NOMO-1 (cell line): ENCODE data around the gene GPR61.

Experiments used
- DNase-seq, 2 experiments: peaks; one replicate each; lab custom pipeline; 2025; ENCODE audit not compliant: unreplicated experiment in 2 of 2; lab: John Stamatoyannopoulos, UW

GPR61 gene

DNA sequence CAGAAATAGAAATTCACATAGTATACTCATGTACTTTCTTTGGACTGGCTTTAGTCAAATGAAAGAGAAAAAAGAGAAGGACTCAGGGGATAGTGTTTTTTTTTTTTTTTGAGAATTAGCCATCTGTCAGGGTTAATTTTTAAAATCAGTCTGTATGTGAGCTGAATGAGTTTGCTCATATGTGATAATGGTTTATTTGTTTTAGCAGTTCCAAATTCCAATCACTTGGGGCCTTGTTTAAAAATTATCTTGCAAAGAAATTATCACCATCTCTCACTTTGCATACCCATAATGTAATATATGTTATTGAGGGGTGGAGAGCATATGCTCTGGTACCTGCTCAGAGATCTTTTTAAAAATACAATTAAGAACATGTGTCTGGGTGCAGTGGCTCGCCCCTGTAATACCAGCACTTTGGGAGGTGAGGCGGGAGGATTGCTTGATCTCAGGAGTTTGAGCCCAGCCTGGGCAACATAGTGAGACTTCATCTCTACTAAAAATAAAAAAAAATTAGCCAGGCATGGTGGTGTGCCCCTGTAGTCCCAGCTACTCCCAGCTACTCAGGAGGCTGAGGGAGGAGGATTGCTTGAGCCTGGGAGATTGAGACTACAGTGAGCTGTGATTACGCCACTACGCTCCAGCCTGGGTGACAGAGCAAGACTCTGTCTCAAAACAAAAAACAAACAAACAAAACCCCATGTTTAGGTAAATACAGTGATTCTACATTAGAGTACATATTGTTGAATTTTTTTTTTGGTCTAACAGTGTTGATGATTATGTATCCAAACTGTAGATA lies 28.4 kb downstream of the GPR61 start:
- DNase-seq, result no peak

DNA sequence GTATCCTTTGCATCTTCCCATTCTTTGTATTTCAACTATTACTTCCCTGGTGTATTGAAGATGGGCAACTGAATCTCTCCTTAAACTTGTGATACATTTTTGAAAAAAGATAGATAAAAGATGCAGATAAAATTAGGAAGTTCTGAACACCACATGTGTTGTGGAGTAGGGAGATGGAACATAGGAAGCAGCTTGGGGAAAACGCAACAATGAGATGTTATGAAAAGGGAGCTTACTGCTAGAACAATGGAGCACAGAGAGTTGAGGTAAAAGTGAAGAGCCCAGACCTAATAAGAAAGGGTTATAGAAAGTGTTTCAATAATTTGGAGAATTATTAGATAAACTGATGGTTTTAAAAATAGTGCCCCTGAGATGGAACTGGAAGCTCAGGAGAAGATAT lies 29.7 kb downstream of the GPR61 start:
- DNase-seq, result no peak

DNA sequence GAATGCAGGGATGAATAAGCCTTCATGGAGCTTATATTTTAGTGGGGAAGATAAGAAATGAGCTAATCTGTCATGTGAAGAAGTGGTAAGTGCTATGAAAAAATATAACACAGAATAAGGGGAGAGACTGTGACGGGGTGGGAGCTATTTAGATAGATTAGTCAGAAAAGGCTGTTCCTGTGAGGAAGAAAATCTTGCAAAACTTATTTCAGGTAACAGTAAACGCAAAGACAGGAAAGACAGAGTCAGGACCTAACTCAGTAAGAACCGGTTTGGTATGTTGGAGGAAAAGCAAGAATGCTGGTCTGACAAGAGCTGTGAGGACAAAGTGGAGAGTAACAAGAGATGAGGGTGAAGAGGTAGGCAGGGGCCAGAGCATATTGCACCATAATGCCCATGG lies 30.7 kb downstream of the GPR61 start:
- no peak for DNase-seq

DNA sequence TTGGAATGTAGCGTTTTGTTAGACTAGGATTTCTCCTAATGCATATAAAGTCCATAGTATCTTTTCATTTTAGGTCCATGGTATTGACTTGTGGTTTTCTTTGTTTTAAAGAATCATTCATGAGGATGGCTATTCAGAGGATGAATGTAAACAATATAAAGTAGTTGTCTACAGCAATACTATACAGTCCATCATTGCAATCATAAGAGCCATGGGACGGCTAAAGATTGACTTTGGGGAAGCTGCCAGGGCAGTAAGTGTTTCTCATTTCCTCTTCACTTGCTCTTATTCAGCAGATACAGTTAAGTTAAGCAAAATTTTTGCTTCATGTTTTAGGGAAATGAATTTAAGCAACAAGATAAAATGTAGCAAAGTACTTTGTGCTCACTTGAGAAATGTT lies 34.1 kb downstream of the GPR61 start:
- peak; percentile 28 to 94 for DNase-seq

DNA sequence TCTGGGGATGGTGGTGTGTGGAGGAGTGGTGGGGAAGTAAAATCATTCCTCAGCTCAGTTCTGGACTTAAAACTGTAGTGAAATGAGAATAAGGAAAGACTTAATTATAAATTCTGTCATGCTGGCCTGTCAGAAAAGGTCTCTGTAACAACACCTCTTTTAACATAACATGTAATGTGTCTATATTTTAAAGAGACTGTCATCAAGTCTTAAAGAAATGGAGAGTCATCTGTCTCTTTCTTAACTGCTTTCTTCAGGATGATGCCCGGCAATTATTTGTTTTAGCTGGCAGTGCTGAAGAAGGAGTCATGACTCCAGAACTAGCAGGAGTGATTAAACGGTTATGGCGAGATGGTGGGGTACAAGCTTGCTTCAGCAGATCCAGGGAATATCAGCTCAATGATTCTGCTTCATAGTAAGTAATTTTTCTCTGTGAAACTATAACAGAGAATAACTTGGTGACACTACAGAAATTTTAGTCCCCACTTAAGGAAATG lies 39.3 kb downstream of the GPR61 start:
- no peak for DNase-seq

- no peak for DNase-seq
Measured at GRCh38 chr1:109579491-109579890, 39.8 kb downstream of the GPR61 start.

- no peak for DNase-seq
Measured at GRCh38 chr1:109582021-109582420, 42.3 kb downstream of the GPR61 start.

DNA sequence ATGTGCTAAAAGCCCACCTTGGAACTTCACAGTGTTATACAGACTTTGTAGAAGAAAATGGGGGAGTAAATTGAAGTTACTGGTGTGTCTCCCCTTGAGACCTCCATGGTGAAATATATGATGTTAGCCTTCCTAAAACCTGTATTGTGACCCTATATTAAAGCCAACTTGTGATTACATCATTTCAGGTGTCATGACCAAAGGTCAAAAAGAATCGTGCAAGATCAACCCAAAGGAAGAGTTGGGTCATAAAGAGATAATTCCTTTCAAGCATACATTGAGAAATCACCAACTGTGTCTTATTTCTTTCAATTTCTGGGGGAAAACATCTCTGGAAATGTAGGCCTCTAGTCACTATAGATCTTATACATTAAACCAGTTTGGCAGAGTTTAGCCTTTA lies 45.1 kb downstream of the GPR61 start:
- DNase-seq, result no peak

- no peak for DNase-seq
Measured at GRCh38 chr1:109586055-109586454, 46.4 kb downstream of the GPR61 start.

DNA sequence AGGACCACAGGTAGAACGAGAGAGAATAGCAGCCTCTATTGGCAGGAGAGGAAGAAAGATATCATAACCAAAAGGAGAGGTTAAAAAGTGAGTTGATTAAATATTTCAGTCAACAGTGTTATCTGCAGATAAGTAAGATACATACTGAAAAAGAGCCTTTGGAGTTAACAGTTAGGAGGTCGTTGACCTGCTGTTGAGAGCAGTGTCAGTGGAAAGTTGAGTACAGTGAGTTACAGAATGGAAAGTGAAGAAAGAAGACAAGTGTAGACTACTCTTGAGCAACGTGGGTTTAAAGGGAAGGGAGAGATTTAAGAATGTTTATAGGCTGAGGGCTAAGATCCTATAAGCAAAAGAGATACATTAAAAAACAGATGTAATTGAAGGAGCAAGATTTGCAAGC lies 49.5 kb downstream of the GPR61 start:
- DNase-seq, result no peak

DNA sequence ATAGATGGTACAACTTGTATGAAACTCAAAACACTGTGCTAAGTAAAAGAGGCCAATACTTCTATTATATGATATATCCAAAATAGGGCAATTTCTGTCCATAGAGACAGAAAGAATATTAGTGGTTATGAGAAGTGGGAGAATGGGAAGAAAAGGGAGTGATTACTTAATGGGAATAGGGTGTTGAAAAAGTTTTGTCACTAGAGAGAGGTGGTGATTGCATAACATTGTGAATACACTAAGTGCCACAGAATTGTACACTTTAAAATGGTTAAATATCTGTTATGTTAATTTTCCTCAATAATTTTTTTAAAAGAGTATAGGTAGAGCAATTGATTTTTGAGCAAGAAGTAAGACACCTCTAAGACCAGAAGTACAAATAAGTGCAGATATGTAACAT lies 50.0 kb downstream of the GPR61 start:
- DNase-seq, result no peak

GRCh38 chr1:109592916-109593315 lies 53.2 kb downstream of the GPR61 start:
- DNase-seq, result no peak

DNA sequence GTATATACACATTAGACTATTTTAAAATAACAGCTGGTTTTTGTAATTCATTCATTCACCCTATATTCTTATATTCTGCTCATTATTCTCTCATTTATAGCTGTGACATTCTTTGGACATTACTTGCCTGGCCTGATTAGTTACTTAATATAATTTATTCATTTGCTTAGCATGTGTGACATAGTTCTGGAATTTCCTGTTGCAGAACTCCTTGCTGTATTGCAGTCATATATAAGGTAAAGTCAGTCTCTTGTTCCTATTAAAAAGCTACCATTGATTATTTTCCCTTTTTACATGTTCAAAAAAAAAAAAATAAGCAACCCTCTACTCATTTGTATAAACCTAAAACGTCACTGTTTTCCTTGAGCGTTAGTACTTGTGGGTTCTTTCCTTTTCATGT lies 55.9 kb downstream of the GPR61 start:
- no peak for DNase-seq
